IPS-NIHi7 (cell line): ENCODE measurements around the gene MRTFA.
"Not testable (repeated sequence)": the region's sequence is repeated elsewhere in the genome, so short reads cannot be mapped to it uniquely, and the experiment has no call there.

Source experiments
- DNase-seq: peaks from one replicate; pipeline ENCODE4 v3.0.0; 2012; ENCODE audit warnings: mixed read lengths; ENCODE audit errors: extremely low spot score

MRTFA gene

GRCh38 chr22:40636380-40637182 is at the start of gene MRTFA:
Gene MRTFA (minus strand): TSS chr22:40636719.
- DNase-seq = peak; percentile 96

- no peak for DNase-seq
These were observed 48.9 kb upstream of the MRTFA start for GRCh38 chr22:40685406-40685805.

- peak; percentile 71 for DNase-seq
These were observed 48.2 kb upstream of the MRTFA start for GRCh38 chr22:40684728-40685127.

GRCh38 chr22:40681451-40681850 is 44.9 kb upstream of the MRTFA start:
- DNase-seq = no peak

GRCh38 chr22:40680819-40681183 is 44.3 kb upstream of the MRTFA start:
- DNase-seq = no peak

GRCh38 chr22:40679964-40680818 is 43.7 kb upstream of the MRTFA start:
- DNase-seq = no peak

GRCh38 chr22:40679249-40679963 is 42.9 kb upstream of the MRTFA start, which contains the start of gene MCHR1:
Gene MCHR1 (plus strand): TSS chr22:40679484. CDS start chr22:40679653, 169 bp downstream.
- peak; percentile 44 for DNase-seq

GRCh38 chr22:40678493-40679248 is 42.2 kb upstream of the MRTFA start:
- DNase-seq = no peak

- no peak for DNase-seq
These were observed 40.1 kb upstream of the MRTFA start for GRCh38 chr22:40676644-40677043.

GRCh38 chr22:40676166-40676565 is 39.6 kb upstream of the MRTFA start:
- DNase-seq = not testable (repeated sequence)

GRCh38 chr22:40674274-40674673 is 37.8 kb upstream of the MRTFA start:
- DNase-seq = no peak

GRCh38 chr22:40673017-40673416 is 36.5 kb upstream of the MRTFA start:
- no peak for DNase-seq

GRCh38 chr22:40671796-40672360 is 35.4 kb upstream of the MRTFA start:
- no peak for DNase-seq

GRCh38 chr22:40671369-40671768 is 34.9 kb upstream of the MRTFA start:
- no peak for DNase-seq

GRCh38 chr22:40670058-40670457 is 33.5 kb upstream of the MRTFA start:
- no peak for DNase-seq

- DNase-seq = no peak
These were observed 32.3 kb upstream of the MRTFA start for GRCh38 chr22:40668611-40669411.

- no peak for DNase-seq
These were observed 29.8 kb upstream of the MRTFA start for GRCh38 chr22:40666151-40666848.

GRCh38 chr22:40665312-40665711 is 28.8 kb upstream of the MRTFA start:
- no peak for DNase-seq

GRCh38 chr22:40661671-40662070 is 25.2 kb upstream of the MRTFA start:
- DNase-seq = no peak

GRCh38 chr22:40660730-40661129 is 24.2 kb upstream of the MRTFA start:
- DNase-seq = no peak
